Activated CD4-positive, alpha-beta T cell treated with anti-CD3 and anti-CD28 coated beads, Interleukin-2, amount 10 ng/mL, durations not matched to agents 24 days and 14 days (primary cell): ENCODE data around the gene ME1. TPM values are rescaled to one million over a fixed set of nuclear protein-coding genes. Genes with fewer than 3 reads are reported as not detected.
A peak's percentile ranks its signal among the peaks of the same experiment; 100 is the strongest.
"Not testable (repeated sequence)": the region's sequence is repeated elsewhere in the genome, so short reads cannot be mapped to it uniquely, and the experiment has no call there.

ENCODE experiments used
- DNase-seq: peaks from one replicate; pipeline ENCODE4 v3.0.0; 2022
- H3K27ac Mint-ChIP-seq: one replicate; pipeline ENCODE4 v1.8.0; 2022; ENCODE audit warnings: mild to moderate bottlenecking, mixed read lengths
- H3K27me3 Mint-ChIP-seq: one replicate; pipeline ENCODE4 v1.8.0; 2022; ENCODE audit warnings: mixed read lengths
- H3K36me3 Mint-ChIP-seq: one replicate; pipeline ENCODE4 v1.8.0; 2022; ENCODE audit warnings: low read depth, mild to moderate bottlenecking, mixed read lengths
- H3K4me1 Mint-ChIP-seq: one replicate; pipeline ENCODE4 v1.8.0; 2021; ENCODE audit warnings: mixed read lengths
- H3K4me3 Mint-ChIP-seq: one replicate; pipeline ENCODE4 v1.8.0; 2022; ENCODE audit warnings: mild to moderate bottlenecking, moderate library complexity, mixed read lengths
- H3K9me3 Mint-ChIP-seq: one replicate; pipeline ENCODE4 v1.8.0; 2021; ENCODE audit warnings: mixed read lengths
- intact Hi-C: fragments of 100-400 bp; cut with micrococcal nuclease; formaldehyde crosslinking; loops from one replicate; pipeline ENCODE4 v1.15.1; 2023
- total RNA-seq: library from RNA; stranded (reverse); gene quantifications from 2 replicates; pipeline ENCODE4 v1.2.3, GENCODE V29; 2022

ME1 gene
- total RNA-seq, 1 donor from 2014 or later = not detected

- peak within 1 kb of the TSS; percentile 99 for H3K4me3 Mint-ChIP-seq
- H3K27ac Mint-ChIP-seq = peak within 1 kb of the TSS; percentile 97
- H3K36me3 Mint-ChIP-seq = peaks cover 23% of the 10 kb centered on the region
- H3K27me3 Mint-ChIP-seq = peaks cover 3% of the 10 kb centered on the region
- peaks cover 26% of the 10 kb centered on the region for H3K4me1 Mint-ChIP-seq
- intact Hi-C loops = loop anchor here (1.0 to 2.0 kb wide), 3 partner anchors 22 to 946 kb away; partner anchors contain the start of genes DOP1A and IBTK
- peak; percentile 97 for DNase-seq
- no peaks in the 10 kb centered on the region for H3K9me3 Mint-ChIP-seq
Measured at GRCh38 chr6:83192871-83193746, 237.7 kb downstream of the ME1 start, which contains the start of the genes PGM3 and RWDD2A. TSS of gene PGM3 (minus strand) at chr6:83193265. CDS start at chr6:83191012, 2,253 bp downstream. TSS of gene RWDD2A (plus strand) at chr6:83193357. CDS start at chr6:83194452, 1,095 bp downstream.

GRCh38 chr6:83192456-83192855 is 238.4 kb downstream of the ME1 start:
- H3K27ac Mint-ChIP-seq = peak overlapping the region; percentile 97
- peaks cover 3% of the 10 kb centered on the region for H3K27me3 Mint-ChIP-seq
- no peak for DNase-seq
- intact Hi-C loops = loop anchor here (2.0 kb wide), 1 partner anchor 22 kb away; no protein-coding TSS in a partner anchor
- H3K36me3 Mint-ChIP-seq = peaks cover 24% of the 10 kb centered on the region
- H3K9me3 Mint-ChIP-seq = no peaks in the 10 kb centered on the region
- H3K4me1 Mint-ChIP-seq = peaks cover 26% of the 10 kb centered on the region
- H3K4me3 Mint-ChIP-seq = peak overlapping the region; percentile 99

DNA sequence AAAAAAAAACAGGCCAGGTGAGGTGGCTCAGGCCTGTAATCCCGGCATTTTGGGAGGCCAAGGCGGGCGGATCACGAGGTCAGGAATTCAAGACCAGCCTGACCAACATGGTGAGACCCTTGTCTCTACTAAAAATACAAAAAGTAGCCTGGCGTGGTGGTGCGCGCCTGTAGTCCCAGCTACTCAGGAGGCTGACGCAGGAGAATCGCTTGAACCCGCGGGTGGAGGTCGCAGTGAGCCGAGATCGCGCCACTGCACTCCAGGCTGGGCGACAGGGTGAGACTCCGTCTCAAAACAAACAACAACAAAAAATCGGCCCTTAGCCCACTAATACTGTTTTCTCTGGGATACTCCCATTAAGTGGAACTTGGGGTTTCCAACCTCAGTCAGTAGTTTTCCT is 238.9 kb downstream of the ME1 start:
- peak overlapping the region; percentile 99 for H3K4me3 Mint-ChIP-seq
- H3K4me1 Mint-ChIP-seq = peaks cover 26% of the 10 kb centered on the region
- DNase-seq, H3K27me3 Mint-ChIP-seq, H3K9me3 Mint-ChIP-seq, H3K27ac Mint-ChIP-seq: not testable (repeated sequence)
- intact Hi-C loops = loop anchor here (2.0 kb wide), 1 partner anchor 23 kb away; no protein-coding TSS in a partner anchor
- H3K36me3 Mint-ChIP-seq = peaks cover 25% of the 10 kb centered on the region

DNA sequence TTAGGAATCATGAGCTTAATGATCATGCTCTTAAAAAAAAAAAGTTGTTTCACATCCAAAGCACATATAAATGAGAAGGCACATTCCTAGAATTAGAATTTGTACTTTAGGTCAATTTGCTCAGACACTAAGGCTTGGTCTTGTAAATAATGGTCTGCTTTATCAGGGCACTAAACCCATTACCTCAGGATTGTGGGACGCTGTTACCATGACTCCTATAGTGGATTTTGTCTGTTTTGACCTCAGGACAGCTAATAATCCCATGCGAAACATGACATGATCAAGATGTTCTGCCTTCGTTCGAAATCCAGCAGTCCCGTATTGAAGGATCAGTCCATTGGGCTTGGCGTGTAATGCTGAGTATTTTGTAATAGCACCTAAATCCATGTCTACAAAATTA is 240.2 kb downstream of the ME1 start:
- peaks cover 28% of the 10 kb centered on the region for H3K36me3 Mint-ChIP-seq
- peaks cover 3% of the 10 kb centered on the region for H3K27me3 Mint-ChIP-seq
- no peaks in the 10 kb centered on the region for H3K9me3 Mint-ChIP-seq
- H3K27ac Mint-ChIP-seq = no peak overlapping the region
- no peak overlapping the region for H3K4me3 Mint-ChIP-seq
- DNase-seq = no peak
- H3K4me1 Mint-ChIP-seq = peaks cover 26% of the 10 kb centered on the region
- intact Hi-C loops = no loop called here

DNA sequence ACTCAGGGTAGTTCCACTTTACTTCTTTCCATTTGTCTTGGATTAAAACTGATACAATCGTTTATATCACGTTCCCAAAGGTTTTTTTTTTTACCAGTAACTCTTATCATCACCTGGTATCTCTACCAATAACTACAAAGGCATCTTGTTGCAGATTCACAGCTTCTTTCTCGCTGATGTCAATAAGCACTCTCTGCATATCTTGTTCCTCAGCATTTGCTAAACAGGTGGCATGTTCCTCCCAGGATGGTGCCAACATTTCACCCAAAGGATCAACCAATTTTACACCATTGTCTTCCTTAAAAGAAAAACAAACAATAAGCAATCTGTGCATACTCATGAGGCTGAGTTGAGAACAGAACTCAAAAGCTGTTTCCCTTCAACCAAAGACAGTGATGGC is 242.3 kb downstream of the ME1 start:
- intact Hi-C loops = no loop called here
- Mint-ChIP-seq H3K4me1 (peaks cover 18% of the 10 kb centered on the region), H3K27ac (no peak overlapping the region), H3K4me3 (no peak overlapping the region), H3K27me3 (no peaks in the 10 kb centered on the region), H3K9me3 (no peaks in the 10 kb centered on the region), H3K36me3 (peaks cover 38% of the 10 kb centered on the region)
- no peak for DNase-seq

DNA sequence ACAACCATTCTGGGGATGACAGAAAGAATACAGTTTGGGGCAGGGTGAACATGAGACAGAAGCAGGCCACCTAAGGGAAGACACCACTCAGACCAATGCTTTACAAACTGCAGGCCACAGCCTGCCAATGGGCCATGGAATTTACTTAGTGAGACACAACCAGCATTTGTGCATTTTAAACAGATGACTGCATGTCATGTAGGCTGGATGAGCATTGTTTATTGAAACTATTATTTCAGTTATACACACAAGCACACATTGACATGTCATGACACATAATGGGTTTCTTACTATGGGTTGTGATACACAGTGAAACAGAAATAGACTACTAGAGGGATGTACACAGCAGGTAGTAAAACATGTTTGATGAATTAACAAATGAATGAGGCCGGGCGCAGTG is 245.8 kb downstream of the ME1 start:
- Mint-ChIP-seq H3K9me3 (no peaks in the 10 kb centered on the region), H3K4me1 (peaks cover 9% of the 10 kb centered on the region), H3K27me3 (no peaks in the 10 kb centered on the region), H3K36me3 (peaks cover 48% of the 10 kb centered on the region), H3K27ac (no peak overlapping the region), H3K4me3 (no peak overlapping the region)
- intact Hi-C loops = no loop called here
- no peak for DNase-seq

GRCh38 chr6:83183082-83183828 is 247.6 kb downstream of the ME1 start:
- H3K36me3 Mint-ChIP-seq = peaks cover 51% of the 10 kb centered on the region
- H3K4me3 Mint-ChIP-seq = no peak overlapping the region
- no peaks in the 10 kb centered on the region for H3K27me3 Mint-ChIP-seq
- no peak overlapping the region for H3K27ac Mint-ChIP-seq
- no peaks in the 10 kb centered on the region for H3K9me3 Mint-ChIP-seq
- intact Hi-C loops = no loop called here
- H3K4me1 Mint-ChIP-seq = peaks cover 4% of the 10 kb centered on the region
- DNase-seq = no peak

DNA sequence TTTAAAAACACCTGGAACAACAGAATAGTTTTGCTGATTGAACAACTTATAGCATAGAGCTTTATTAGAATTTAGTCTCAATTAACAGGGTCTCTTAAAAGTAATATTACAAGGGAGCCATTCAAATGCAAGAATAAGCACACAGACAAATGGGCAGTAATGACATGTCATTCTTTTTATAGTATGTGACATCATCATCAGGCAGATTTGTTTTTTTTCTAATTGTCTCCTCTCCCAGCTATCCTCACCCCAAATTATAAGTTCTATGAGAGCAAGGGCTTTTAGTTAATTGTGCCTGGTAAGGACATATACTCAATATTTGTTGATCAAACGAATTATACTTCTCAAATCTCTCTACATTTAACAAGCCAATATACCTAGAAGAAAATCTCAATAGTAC is 248.7 kb downstream of the ME1 start:
- intact Hi-C loops = no loop called here
- H3K27me3 Mint-ChIP-seq = no peaks in the 10 kb centered on the region
- no peak overlapping the region for H3K27ac Mint-ChIP-seq
- DNase-seq = no peak
- peaks cover 4% of the 10 kb centered on the region for H3K4me1 Mint-ChIP-seq
- no peaks in the 10 kb centered on the region for H3K9me3 Mint-ChIP-seq
- H3K4me3 Mint-ChIP-seq = no peak overlapping the region
- H3K36me3 Mint-ChIP-seq = peaks cover 55% of the 10 kb centered on the region

DNA sequence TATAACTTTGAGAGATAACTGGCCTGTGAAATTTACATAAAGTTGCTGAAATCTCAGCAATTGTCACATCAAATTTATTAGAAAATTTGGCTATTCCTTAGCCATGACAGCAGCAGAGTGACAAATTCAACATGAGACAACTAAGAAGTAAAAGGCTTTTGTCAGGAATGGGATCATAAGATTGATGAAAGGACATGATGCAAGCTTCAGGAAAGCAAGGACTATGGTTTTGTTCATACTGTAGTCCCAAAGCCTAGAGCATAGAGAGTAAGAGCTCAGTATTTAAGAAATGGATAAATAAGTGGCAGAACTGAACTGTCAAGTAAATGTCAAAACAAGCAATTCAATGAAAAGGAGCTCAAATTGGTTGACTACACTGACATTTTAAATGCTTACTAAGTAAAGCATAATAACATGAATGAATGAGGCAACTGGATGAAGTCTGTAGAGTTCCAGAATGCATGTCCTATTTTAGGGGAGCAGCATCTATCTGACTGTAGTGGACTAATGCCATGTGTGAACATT is 250.4 kb downstream of the ME1 start:
- Mint-ChIP-seq H3K4me3 (no peak overlapping the region), H3K36me3 (peaks cover 56% of the 10 kb centered on the region), H3K27me3 (no peaks in the 10 kb centered on the region), H3K27ac (no peak overlapping the region), H3K4me1 (peaks cover 4% of the 10 kb centered on the region), H3K9me3 (no peaks in the 10 kb centered on the region)
- no peak for DNase-seq
- intact Hi-C loops = no loop called here

DNA sequence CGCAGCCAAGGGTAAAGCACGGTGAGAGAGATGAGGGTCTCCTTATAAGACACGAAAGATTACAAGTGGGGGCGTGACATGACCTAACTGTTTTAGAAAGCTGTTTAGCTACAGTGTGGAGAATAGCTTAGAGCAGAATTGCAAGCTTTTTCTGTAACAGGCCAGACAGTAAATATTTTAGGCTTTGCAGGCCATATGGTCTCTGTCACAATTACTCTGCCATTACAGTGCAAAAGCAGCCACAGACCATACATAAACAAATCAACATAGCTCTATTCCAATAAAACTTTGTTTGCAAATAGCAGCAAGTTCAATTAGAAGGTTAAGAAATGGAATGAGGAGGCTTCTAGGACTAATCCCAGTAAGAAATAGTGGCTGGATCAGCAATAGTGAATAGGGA is 254.6 kb downstream of the ME1 start:
- H3K36me3 Mint-ChIP-seq = peaks cover 49% of the 10 kb centered on the region
- H3K4me1 Mint-ChIP-seq = peaks cover 3% of the 10 kb centered on the region
- no peaks in the 10 kb centered on the region for H3K27me3 Mint-ChIP-seq
- H3K9me3 Mint-ChIP-seq = no peaks in the 10 kb centered on the region
- no peak for DNase-seq
- H3K4me3 Mint-ChIP-seq = no peak overlapping the region
- intact Hi-C loops = no loop called here
- no peak overlapping the region for H3K27ac Mint-ChIP-seq

DNA sequence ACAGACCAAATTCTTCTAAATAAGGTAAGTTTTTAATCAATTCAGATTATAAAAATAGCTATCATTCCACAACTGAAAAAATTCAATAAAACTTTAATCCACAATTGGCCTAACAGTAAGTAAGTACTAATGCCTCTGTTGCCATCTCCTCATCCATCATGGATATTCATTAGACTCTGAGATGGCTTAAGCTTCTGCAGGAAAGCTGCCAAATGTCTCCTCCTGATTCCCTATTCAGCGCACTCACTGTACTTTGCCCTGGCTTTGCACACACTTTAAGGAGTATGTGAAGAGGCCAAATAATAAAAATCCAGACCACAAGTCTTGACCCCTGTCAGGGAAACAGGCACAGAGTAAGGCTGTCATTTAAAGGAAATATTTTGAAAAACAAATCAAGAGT is 261.3 kb downstream of the ME1 start:
- no peak overlapping the region for H3K27ac Mint-ChIP-seq
- no peak overlapping the region for H3K4me3 Mint-ChIP-seq
- peaks cover 60% of the 10 kb centered on the region for H3K36me3 Mint-ChIP-seq
- intact Hi-C loops = no loop called here
- no peaks in the 10 kb centered on the region for H3K9me3 Mint-ChIP-seq
- H3K27me3 Mint-ChIP-seq = no peaks in the 10 kb centered on the region
- DNase-seq = no peak
- H3K4me1 Mint-ChIP-seq = peaks cover 1% of the 10 kb centered on the region

GRCh38 chr6:83169106-83169505 is 261.7 kb downstream of the ME1 start:
- H3K27ac Mint-ChIP-seq = no peak overlapping the region
- no peaks in the 10 kb centered on the region for H3K27me3 Mint-ChIP-seq
- no peaks in the 10 kb centered on the region for H3K9me3 Mint-ChIP-seq
- no peak for DNase-seq
- peaks cover 58% of the 10 kb centered on the region for H3K36me3 Mint-ChIP-seq
- H3K4me1 Mint-ChIP-seq = peaks cover 2% of the 10 kb centered on the region
- intact Hi-C loops = no loop called here
- no peak overlapping the region for H3K4me3 Mint-ChIP-seq

DNA sequence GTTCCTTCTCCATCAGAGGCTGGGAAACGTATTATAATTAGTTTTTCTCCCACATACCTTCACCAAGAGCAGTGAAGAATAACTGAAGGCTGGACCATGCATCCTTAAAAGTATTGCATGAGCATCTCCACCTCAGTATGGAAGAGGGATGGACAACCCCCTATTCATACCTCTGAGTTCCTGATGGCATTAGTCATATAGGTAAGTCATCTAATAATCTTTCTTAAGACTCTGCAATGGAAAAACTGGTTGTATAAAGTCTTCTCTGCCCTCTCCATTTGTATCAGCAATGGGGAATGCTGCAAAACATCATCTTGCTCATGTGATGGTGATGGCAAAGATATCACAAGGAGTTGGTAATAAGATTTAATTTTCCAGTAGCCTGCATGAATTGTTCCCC is 262.3 kb downstream of the ME1 start:
- no peaks in the 10 kb centered on the region for H3K27me3 Mint-ChIP-seq
- peaks cover 2% of the 10 kb centered on the region for H3K4me1 Mint-ChIP-seq
- no peak for DNase-seq
- intact Hi-C loops = no loop called here
- H3K36me3 Mint-ChIP-seq = peaks cover 57% of the 10 kb centered on the region
- no peak overlapping the region for H3K27ac Mint-ChIP-seq
- H3K4me3 Mint-ChIP-seq = no peak overlapping the region
- H3K9me3 Mint-ChIP-seq = no peaks in the 10 kb centered on the region
